AG08395 (cell line): Measurements from ENCODE around the gene ERG.

Experiments
- DNase-seq: peaks from one replicate; pipeline ENCODE4 v3.0.0; 2012; ENCODE audit warnings: mixed read lengths, low spot score

The ERG gene

DNA sequence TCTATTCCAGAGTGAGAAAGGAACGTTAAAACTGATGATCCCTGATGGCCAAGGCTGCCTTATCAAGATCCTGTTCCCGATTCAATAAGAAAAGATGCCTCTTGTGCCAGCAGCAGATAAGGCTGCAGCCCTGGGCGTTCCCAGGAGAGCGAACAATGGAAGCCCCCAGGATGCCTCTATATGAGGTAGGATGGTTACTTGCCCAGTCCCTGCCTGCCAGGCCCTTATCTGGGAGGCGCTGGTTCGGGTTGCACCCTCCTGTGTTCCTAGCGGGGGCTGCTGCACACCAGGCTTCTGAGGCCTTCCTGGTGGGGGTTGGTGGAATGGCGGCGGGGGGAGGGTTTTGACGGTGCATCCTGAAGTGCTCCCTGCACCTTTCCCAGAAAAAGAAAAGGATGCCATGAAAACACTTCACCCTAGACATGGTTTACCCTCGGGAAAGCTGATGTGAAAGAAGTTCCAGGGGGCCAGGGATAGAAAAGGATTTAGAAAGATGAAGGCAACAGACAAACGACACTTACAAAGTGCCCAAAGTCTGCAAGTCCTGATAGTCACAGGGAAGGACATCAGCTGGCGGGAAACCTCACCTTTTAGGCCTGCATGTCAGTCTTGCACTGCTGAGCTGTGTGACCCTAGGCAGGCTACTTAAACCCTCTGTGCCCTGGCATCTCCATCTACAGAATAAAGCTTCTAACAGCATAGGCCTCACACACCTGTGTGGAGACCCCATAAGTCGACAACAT, 141.2 kb downstream of the ERG start:
- no peak for DNase-seq

DNA sequence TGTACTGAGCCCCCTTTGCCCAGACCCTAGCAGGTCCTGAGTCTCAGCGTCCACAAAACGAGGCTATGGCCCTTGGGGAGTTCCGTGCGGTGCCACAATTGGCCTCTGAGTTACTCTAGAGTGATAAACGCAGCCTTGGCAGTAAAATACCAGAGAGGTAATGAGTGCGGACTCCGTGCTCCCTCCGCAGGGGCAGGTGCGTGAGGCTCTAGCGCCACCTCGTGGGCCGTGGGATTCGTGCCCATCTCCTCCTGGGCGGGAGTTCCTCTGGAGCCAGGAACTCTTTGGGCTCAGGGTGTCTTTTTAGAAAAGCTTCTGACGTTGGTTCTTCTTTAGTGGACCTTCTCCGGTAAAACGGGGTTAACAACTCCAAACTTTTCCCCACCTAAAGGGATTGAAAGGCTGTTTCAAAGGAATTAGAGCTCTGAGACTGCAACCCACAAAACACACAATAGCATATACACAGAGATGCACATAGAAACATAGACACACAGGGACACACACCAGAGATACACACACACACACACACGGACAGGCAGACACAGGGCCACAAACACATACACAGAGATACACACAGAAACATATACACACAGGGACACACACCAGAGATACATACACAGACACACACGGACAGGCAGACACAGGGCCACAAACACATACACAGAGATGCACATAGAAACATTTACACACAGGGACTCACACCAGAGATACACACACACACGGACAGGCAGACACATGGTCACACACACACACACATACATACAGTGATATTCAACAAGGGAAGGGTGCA, 142.1 kb downstream of the ERG start:
- DNase-seq, result peak; percentile 88

DNA sequence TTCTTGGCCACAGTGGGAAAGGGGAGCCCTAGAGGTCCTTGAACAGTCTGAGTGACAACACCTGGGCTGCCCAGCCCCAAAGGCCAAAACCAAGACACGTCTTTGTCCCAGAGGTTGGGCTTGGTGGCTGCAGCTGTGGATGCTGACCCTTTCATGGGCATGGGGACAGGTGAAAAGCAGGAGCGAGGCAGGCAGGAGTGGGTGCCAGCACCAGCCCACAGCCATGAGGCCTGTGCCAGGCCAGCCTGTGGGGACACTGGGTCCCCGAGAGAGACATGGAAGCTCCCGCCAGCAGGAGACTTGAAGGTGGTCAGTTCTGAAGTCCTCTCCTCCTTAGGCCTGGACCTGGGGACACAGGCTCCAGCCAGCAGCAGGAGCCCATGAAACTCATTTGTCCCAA, 142.9 kb downstream of the ERG start:
- DNase-seq, result no peak

DNA sequence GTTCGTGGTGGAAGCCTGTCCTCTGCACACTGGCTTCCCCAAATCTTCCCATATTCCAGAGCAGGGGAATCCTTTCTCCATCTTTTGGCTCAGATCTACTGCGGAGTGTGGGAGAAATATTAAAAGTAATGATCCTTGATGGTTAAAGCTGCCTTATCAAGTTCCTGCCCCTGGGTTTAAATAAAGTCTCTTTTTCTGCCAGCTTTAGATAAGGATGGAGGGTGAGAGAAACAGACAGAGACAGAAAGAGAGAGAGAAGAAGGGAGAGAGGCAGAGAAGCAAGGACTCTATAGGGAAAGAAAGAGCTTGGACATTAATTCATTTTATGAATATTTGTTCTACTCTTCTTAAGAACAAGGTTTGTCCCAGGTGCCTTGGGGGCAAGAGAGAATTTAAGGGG, 143.5 kb downstream of the ERG start:
- DNase-seq, result no peak

DNA sequence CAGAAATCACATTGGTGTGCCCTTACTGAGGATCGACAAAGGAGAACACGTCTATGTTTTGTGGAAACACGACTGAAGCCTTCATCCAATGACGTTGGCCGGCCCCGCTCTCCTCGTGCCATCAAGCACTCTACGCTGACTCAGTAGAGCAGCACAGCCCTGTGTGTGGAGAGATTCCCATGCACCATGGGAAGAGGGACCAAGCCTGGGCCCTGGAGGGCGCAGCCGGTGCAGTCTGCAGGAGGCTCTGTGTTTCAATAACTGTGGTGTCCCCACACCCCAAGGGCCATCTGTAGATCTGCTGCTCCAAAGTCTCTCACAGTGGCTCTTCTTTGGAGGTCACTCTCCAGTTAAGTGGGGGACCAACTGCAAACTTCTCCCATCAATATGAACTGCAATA, 144.0 kb downstream of the ERG start:
- DNase-seq, result no peak

DNA sequence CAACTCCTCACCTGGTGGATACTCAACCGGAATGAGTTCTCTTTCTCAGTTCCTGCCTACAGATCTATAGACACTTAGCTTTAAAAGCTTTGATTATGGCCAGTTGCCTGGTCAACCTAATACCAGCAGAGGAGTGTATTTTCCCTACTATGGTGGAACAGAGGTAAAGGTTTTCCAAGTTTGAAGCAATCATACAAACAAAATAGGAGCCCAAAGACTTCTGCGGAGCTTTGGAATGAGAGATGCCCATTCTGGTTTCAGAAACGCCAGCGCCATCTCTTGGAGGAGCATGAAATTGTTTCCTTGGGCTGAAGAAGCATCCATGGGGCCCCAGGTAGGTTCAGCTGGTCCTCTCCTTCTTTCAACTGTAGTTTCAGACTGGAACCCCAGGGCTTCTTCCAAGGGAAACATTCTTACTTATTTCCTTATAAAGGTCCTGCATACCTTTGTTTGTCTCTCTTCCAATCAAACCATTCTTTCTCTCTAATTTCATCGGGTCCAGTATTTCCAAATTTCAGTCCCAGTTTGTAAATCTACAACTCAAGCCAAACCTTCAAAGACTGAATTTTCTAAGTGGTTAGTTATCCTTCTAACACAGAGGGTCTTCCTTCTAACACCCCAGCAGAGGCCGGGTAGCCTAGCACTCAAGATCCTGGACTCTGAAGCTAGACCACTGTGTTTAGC, 145.6 kb downstream of the ERG start:
- peak; percentile 79 for DNase-seq

DNA sequence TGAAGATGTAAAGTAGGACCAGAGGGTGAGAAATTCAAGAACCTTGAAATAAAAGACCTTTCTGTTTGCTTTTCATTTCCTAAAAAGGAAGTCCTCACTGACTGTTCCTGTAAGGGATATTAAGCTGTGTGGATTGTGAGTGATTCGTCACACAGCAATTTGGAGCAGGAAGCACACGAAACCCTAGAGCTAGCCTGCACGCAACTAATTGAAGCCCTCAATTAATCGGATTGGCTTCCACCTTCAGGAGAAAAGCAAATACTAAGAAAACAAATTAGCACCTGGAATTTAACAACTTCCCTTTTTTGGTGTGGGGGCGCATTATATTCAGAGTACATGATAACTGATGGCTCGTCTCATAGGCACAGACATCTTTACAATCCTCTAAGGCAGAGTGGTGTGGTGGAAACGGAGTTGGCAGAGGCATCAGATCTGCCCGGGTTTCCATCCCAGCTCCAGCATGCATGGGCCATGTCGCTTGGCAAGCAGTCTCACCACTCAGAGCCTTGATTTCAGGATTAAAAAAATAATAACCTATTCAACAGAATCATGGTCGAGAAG, 146.2 kb downstream of the ERG start:
- peak; percentile 88 for DNase-seq

DNA sequence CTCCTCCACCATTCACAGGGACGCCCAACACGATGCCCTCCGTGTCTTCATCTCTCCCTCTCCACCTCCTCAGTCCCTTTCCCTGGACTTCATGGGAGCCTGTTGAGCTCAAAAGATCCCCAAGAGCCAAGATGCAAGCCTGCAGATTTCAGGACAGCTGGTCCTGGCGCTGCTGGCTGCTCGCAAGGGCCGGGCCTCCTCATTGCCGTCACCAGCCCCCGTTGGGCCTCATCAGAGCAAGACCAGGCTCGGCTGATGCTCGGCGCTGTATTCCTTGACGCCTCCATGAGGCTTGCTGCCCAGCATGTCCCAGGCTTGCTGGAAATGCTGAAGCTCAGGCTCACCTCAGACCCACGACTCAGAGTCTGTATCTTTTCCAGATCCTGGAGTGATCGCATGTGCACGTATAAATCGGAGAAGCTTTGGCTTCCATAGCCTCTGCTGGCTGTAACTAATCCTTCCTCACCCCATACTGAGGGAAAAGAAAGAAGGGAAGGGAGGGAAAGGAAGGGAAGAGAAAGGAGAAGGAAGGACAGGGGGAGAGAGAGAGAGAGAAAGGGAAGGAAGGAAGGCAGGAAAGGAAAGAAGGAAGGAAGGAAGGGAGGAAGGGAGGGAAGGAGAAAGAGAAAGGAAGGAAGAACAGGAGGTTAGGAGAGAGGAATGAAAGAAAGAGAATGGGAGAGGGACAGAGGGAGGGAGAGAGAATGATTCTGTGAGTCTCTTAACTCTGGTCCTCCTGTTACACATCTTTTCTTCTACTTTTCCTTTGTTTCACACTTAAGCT, 146.9 kb downstream of the ERG start:
- no peak for DNase-seq

DNA sequence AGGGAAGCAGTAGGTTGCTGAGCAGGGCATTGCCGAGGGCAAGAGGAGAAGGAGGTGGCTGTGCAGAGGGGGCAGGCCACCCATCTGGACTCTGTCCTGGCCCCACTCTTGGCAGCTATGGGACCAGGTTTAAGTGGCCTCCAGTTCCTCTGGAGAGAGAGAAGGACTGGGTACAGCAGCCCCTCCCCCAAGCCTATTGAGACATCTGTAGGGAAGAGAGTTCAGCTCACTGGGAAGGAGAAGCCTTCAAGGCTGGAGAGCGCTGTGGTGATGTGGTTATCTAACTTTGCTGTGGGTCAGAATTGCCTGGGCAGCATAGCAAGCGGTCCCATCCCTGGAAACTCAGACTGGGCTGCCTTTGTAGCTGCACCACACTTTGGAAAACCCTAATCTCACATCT, 147.6 kb downstream of the ERG start:
- no peak for DNase-seq

DNA sequence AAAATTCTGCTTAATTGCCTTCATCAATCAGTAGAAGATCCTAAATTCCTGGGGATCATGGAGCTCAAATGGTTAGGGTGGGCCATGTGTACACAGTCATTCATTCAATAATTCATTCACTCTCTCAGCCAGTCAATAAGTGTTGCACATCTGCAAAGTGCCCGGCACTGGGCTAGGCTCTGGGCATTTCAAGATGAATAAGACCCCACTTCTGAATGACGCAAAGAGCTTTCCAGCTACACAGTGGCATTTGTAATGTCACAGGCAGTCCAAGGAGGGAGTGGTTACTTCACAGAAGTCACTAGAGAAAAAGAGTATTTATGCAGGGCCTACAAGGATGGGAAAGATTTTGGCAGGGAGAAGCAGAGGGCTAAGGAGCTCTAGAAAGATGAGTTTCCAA, 148.3 kb downstream of the ERG start:
- no peak for DNase-seq

DNA sequence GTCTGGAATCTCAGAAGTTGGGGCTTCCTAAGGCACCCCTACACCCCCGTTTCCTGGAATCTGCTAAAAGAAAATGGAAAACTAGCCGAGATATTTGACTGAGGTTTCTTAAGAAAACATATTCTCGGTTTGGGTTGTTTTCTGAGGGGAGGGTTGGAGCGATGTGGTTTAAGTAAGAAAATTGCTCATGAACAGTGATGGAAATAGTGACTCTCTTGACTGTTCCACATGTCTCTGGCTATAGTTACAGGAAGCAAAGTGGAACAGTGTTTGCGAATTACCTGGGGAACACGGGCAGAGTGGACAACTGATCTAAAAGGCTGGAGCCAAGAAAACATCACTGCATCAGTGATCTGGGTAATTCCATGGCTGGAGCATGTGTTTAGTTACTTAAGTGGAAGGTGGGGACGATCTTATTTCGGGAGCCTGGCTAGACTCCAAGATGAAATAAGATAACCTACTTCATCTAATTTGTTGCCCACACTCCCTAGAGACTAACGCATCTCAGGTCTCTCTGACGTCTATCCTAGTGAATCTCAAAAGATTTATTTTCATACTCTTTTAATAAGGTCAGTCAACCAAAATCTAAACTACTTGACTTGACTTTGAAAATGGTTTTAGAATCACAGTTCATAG, 149.0 kb downstream of the ERG start:
- DNase-seq, result no peak

DNA sequence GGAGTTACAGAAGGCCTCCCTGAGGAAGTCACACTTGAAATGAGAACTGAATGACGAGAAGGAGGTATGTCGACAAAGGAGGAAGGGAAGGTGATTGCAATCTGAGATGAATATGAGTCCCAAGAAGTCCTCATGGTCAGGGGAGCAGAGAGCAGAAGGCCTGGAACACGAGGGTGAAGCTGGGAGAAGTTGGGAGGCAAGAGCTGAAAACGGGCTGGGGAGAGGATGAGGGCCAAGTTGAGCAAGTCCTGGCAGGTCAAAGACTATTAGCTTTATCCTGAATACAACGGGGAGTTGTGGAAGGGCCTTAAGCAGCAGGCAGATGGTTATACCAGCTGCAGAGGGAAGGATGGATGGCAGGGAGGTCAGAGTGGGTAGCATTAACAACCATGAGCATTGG, 152.0 kb downstream of the ERG start:
- DNase-seq, result no peak

DNA sequence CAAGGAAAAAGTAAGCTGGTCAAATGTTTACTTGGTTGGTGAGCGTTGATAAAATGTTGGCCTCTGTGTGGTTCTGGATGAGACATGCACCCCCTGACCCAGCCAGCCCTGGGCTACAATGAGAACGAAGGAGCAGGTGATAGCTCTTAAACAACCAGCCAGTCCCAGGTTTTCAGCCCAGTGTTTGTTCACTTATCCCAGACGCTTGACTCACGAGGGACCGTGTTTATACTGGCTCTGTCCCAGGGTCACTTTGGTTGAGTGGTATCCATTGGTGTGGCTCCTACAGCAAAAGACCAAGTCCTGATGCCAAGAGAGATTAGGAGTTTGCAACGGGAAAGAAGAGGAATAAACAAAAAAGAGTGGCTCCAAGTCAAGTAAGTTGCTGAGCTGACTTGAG, 154.6 kb downstream of the ERG start:
- no peak for DNase-seq

DNA sequence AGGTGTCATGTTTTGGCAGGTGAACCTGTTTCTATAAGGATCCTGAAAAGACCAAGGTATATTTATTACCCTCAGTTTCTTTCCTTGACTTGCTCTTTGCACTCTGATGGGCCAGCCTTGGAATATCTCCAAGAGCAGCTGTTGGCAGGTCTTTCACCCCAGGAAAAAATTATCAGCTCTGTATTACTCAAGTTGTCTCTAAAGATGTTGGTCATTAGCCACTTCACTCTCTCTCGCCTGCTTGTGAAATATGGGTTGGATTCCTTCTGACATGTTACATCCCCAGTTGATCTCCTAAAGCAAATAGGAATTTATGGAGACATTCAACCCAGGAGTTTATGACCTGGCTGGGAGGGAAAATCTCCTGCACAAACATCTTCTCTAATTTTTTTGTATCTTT, 155.5 kb downstream of the ERG start:
- DNase-seq, result no peak

DNA sequence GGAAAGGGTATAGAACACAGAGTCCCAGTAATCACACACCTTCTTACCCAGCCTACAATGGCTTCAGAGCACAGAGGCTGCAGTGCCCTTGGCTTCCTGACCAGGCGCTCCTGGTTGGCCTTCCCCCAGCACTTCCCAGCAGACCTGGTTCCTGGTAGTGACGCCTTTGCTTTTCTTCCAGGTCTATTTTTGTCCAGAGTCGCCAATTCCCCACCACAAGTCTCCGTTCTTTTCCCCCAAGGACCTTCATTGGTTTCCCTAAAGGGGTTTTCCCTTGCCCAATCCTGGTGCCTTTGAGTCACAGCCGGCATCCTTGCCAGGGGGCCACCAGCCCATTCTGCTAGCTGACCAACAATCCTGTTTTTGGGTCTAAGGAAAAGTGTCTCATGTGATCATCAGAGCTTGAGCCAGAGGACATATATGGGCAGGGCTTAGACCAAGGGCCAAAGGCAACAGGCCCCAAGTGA, 156.7 kb downstream of the ERG start:
- DNase-seq, result no peak

DNA sequence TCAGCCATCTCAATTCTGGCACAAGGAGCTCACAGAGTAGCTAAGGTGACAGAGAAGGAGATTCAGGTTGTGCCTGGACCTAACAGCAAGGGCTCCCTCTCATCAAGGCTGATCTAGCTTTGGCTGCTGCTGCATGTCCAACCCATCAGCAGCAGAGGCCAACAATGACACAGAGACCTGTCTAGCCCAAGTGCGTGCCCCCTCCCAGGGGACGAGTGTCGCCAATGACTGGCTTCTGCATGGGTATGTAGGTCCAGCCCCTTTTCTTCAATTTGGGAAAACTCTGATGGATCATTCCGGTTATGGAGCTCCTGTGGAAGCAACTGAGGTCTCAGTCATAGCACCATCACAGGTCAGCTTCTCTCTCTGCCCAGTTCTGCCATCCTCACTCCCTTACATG, 158.1 kb downstream of the ERG start:
- DNase-seq, result no peak

DNA sequence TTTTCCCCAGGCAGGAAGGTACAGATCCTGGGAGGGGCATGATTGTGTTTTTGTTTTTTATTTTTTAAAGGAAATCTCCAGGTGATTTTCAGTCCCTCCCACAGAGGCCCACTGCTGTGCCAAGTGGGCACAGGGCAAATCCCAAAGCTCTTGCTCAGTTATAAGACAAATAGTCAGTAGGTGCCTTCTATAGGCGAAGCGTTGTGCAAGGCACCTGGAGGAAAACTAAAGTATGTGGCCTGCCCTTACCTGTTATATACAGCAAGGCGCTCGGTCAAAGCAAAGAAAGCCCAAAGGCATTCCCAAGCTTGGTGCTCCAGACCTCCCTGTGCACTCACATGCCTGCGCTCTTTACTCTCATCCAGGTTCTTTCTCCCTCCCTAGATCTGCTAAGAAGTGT, 160.5 kb downstream of the ERG start:
- DNase-seq, result no peak

DNA sequence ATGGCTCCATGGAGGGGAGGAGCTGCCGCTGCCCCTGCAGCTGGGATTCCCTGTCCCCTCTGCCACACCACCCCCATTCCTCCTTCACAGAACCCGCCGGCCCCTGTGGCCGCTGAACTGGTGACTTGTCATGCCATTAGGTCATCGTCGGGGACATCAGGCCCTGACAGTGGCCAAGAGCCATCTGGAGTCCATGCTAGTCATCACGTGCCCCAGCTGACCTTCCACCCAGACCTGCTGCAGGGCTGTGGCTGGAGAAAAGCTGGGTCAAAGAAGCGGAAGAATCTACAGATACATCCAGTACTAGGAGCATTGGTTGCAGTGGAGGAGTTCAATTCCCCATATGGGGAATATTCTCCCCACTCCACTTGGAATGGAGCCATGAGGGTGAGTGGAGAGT, 163.4 kb downstream of the ERG start:
- no peak for DNase-seq

DNA sequence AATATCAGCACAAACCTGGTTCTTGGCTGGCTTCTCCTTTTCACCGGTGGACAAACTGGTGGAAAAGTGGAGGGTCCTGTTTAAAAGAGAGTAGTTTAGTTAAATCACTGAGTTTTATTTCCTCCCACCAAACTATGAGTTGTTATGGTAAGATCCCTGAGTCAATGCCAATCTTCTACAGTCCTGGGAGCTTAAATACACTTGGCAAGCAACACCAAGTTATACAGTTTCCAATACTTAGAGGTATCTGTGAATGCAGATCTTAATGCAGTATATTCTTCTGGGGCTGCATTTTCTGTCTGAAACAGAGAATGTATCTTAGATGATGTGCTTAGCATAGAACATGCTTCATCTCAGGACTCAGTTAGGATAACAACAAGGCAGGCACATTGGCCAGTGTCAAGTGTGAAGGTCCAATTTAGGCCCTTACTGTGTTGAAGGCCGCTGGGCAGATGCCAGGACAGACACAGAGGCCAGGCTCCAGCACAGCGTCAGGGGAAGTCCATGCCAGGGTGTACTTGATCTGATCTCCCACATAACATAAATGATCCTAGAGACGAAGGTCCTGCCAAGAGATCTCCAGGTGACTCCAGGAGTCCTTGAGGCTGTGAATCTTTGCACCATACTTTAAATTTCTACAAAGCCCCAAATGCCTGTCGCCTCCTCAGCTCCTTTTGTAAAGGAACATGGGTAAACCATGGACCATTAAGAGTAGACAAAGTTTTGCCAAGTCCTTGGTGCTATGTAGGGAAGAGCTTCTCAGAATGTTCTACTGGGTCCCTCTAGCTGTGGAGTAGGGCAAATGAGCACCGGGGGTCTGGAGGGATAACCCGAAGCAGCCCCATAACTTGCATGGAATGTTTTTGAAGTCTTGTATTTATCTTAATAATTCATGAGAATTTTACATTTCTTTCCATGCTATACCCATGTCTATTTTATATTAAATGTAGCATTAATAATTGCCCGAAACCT, 164.7 kb downstream of the ERG start:
- DNase-seq, result no peak

DNA sequence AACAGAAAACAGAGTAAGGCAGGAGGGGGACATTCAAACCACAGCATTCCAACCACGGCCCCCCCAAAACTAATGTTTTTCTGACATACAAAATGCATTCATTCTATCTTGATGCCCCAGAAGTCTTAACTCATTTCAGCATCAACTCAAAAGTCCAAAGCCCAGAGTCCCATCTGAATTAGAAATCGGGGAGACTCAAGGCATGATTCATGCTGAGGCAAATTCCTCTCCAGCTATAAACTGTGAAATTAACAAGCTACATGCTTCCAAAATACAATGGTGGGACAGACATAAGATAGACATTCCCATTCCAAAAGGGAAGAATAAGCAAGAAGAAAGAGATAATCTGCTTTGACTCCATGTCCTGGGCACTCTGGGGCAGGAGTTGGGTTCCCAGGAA, 167.6 kb downstream of the ERG start:
- no peak for DNase-seq
